SK-N-SH treated with all-trans-retinoic acid at 6 μM for 48 hours (cell line): ENCODE results near the gene CD48.

Experiments
- CSDC2 ChIP-seq: fragments of 250-450 bp; sonication (Bioruptor Pico); IDR thresholded peaks from 2 replicates; pipeline ENCODE4 v1.5.0; 2020; ENCODE audit warnings: mild to moderate bottlenecking, moderate library complexity
- GLIS3 ChIP-seq: fragments of 250-450 bp; sonication (Bioruptor Pico); IDR thresholded peaks from 2 replicates; pipeline ENCODE4 v1.5.0; 2020; ENCODE audit warnings: mild to moderate bottlenecking, moderate library complexity
- PATZ1 ChIP-seq: fragments of 250-450 bp; sonication (Bioruptor Pico); IDR thresholded peaks from 2 replicates; pipeline ENCODE4 v1.8.0; 2020; ENCODE audit warnings: mild to moderate bottlenecking, moderate library complexity, borderline replicate concordance
- SNAI2 ChIP-seq: fragments of 250-450 bp; sonication (Bioruptor Pico); IDR thresholded peaks from 2 replicates; pipeline ENCODE4 v1.5.0; 2020; ENCODE audit warnings: mild to moderate bottlenecking, moderate library complexity
- ZFP30 ChIP-seq: fragments of 450-650 bp; formaldehyde crosslinking; IDR thresholded peaks from 2 replicates; pipeline ENCODE4 v1.5.0; 2022; ENCODE audit warnings: mild to moderate bottlenecking, moderate library complexity
- ZNF8 ChIP-seq: fragments of 450-650 bp; formaldehyde crosslinking; IDR thresholded peaks from 2 replicates; pipeline ENCODE4 v1.5.0; 2020; ENCODE audit warnings: mild to moderate bottlenecking, moderate library complexity

DNA sequence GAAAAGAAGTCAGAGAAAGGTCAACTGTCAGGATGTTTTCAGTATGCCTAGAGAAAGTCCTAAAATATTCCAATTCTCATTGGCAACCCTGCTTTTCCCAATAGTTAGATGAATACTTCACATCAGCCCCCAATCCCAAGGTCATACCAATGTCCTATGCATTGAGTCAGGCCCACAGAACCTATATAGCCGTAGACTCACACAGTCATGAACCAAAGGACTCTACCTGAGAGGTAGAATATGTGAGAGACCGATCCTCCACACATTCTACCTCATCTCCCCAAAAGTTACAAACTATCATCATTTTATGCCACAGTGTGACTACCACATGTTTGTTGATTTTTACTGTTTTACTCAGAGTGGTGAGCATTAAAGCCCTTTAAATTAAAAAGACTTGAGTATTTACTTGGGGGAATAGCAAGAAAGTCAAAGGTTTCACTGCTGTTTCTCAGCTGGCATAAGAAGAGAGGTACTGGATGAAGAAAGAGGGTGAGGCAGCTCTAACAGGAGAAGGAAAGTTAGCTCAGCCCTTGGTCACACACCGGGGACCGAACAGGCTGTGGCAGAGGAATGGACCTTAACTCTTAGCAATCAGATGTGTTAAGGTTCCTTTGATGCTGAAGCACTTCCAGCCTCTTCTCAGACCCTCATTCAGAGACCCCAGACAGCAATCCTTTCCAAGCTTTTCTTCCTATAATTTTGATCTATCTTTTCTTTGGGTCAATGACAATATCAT is 937 bp downstream of the CD48 start:
- TF ChIP-seq ZFP30 (CRISPR knock-in tag) (no peak), PATZ1 (CRISPR knock-in tag) (no peak), GLIS3 (CRISPR knock-in tag) (no peak), CSDC2 (CRISPR knock-in tag) (no peak), ZNF8 (CRISPR knock-in tag) (no peak), SNAI2 (CRISPR knock-in tag) (no peak)
